Muscle layer of colon (tissue), 2 donors: ENCODE measurements around the gene ARL5B.
A peak's percentile ranks its signal among the peaks of the same experiment; 100 is the strongest.
"Not testable (repeated sequence)": the region's sequence is repeated elsewhere in the genome, so short reads cannot be mapped to it uniquely, and the experiment has no call there.

Experiments used
- H3K27ac ChIP-seq: one replicate; pipeline ENCODE4 v1.7.0; 2013; ENCODE audit warnings: low read depth, mild to moderate bottlenecking, low read length, moderate library complexity
- H3K27me3 ChIP-seq, 2 donors: one replicate each; pipeline ENCODE4 v1.7.0; 2013; ENCODE audit warnings: low read length in 2 of 2, mild to moderate bottlenecking in 2 of 2; ENCODE audit not compliant: insufficient read depth in 2 of 2, control insufficient read depth in 1 of 2
- H3K36me3 ChIP-seq: one replicate; pipeline ENCODE4 v1.7.0; 2013; ENCODE audit warnings: mild to moderate bottlenecking, low read length; ENCODE audit not compliant: insufficient read depth
- H3K4me1 ChIP-seq: one replicate; pipeline ENCODE4 v1.7.0; 2013; ENCODE audit warnings: mild to moderate bottlenecking, low read length; ENCODE audit not compliant: insufficient read depth
- H3K4me3 ChIP-seq, 2 donors: one replicate each; pipeline ENCODE4 v1.7.0; 2013; ENCODE audit warnings: low read length in 2 of 2, low read depth in 1 of 2, mild to moderate bottlenecking in 1 of 2, moderate library complexity in 1 of 2
- H3K9ac ChIP-seq: one replicate; pipeline ENCODE4 v1.7.0; 2013; ENCODE audit warnings: low read length
- H3K9me3 ChIP-seq: one replicate; pipeline ENCODE4 v1.7.0; 2013; ENCODE audit warnings: mild to moderate bottlenecking, low read length
- donor health status: abdominal sarcoma.
- donor health status: Adenocarcinoma of cecum.

The ARL5B gene, protein sequence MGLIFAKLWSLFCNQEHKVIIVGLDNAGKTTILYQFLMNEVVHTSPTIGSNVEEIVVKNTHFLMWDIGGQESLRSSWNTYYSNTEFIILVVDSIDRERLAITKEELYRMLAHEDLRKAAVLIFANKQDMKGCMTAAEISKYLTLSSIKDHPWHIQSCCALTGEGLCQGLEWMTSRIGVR

DNA sequence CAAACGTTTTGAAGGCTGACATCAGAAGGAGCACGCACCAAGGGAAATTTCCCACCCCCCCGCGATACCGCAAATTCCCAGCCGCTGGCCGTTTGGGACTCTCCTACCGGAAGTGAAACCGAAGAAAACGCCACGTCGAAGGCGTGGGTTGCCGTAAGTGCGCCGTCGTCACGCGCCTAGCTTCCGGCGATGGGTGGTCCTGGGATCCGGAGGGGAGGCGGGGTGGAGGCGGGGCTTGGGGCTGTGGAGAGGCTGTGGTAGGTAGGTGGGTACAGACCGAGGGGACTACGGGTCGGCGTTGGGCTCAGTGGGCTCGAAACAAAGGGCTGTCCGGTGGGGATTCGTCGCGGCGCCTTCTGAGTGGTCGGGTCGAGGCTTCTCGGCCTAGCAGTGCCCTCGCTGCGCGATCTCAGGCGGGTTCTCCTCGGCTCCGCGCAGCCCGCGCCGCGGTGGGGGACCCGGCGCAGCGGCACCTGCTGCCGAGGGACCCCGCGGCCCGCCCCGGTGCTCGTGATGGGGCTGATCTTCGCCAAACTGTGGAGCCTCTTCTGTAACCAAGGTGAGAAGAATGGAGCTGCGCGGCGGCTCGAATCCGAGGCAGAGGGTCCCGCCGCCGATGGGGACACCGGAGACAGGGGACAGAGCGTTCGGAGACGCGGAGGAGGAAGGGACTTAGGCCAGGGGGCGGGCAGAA is at the start of gene ARL5B:
ARL5B (plus strand) TSS at position 307 of the 694 bp plus-strand sequence; CDS start at position 514, 207 bp downstream.
- H3K9ac ChIP-seq, result peak within 1 kb of the TSS; percentile 93
- peak within 1 kb of the TSS; percentile 96 for H3K27ac ChIP-seq
- H3K27me3 ChIP-seq, result no peaks in the 10 kb centered on the region

DNA sequence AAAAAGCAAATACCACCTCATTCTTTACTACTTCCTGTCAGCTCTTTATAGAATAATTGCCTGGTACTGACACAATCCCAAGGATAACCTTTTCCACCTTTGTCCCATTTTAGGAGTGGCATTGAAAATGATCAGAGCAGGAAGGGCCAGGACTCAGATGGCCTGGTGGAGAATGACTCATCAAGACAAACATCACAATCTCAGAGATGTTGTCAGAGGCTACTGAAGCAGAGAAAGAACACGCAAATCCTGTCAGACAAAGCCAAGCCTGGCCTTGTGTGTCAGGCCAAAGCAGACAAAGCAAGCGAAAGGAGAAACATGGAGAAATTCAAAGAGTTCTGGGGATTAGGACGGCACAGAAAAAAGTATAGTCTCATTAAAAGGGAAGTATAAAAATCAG is 48.7 kb upstream of the ARL5B start:
- Histone ChIP-seq H3K27me3 (no peaks in the 10 kb centered on the region), H3K9me3 (no peaks in the 10 kb centered on the region), H3K4me1 (no peaks in the 10 kb centered on the region), H3K9ac (no peak overlapping the region), H3K27ac (no peak overlapping the region), H3K36me3 (no peaks in the 10 kb centered on the region), H3K4me3 (no peak overlapping the region)

More for the DNA sequence above, at the start of gene ARL5B:
- Histone ChIP-seq H3K9me3 (no peaks in the 10 kb centered on the region), H3K4me1 (peaks cover 22% of the 10 kb centered on the region), H3K36me3 (no peaks in the 10 kb centered on the region), H3K4me3 (peak within 1 kb of the TSS; percentile 94 to 100)

DNA sequence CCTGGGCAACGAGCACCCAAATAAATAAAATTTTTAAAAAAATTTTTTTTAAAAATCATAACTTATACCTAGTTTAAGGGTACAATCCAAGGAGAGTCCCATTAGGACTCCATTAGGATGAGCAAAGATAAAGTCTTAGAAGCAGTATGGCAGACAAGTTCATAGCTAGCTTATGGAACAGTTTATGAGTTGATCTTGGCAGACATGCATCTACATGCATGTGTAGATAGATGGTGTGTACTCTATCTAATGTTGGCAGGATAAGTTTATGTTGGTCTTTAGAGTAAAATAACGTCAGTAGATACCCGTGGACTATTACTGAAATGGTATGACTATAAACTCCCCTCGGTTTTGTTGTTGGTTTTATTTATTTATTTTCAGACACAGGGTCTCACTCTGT is 48.1 kb upstream of the ARL5B start:
- Histone ChIP-seq H3K9me3 (no peaks in the 10 kb centered on the region), H3K27ac (no peak overlapping the region), H3K4me1 (no peaks in the 10 kb centered on the region), H3K9ac (no peak overlapping the region), H3K4me3 (no peak overlapping the region), H3K27me3 (no peaks in the 10 kb centered on the region), H3K36me3 (no peaks in the 10 kb centered on the region)

DNA sequence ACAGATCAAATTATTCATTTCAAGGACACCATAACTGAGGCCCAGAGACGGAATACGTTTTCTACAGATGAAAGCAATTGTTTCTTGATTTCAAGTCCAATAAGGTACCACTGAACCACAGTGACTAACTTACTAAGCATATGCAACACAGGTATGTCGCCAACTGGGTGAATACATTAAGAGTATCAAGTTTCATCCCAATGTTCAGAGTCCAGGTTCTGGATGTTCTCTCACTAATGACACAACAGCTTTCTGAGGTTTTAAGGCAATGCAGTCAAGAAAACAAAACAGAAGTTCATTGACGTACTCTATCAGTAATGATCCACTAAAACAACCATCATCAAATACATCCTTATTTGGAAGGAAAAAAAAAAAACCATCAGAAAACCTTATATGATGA is 43.6 kb upstream of the ARL5B start:
- no peak overlapping the region for H3K27ac ChIP-seq
- peaks cover 3% of the 10 kb centered on the region for H3K36me3 ChIP-seq
- H3K9me3 ChIP-seq, result no peaks in the 10 kb centered on the region
- no peak overlapping the region for H3K4me3 ChIP-seq
- H3K27me3 ChIP-seq, result no peaks in the 10 kb centered on the region
- H3K4me1 ChIP-seq, result no peaks in the 10 kb centered on the region
- no peak overlapping the region for H3K9ac ChIP-seq

DNA sequence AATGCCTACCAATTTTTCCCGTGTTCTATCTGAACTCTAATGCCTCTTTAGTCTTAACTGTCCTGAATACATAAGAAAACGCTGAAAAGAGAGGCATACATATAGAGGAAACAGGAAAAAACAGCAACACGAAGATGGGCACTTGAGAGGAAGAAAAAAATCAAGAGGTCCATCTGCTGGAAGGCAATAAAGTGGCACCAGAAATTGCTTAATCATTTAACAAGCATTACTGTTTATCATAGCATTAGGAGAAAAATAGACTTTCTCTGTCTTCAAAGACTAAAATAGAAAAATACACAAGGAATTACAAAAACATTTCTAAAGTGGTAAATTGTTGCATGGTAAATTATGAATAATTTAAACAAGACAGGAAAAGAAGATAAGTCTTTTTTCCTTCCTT is 42.9 kb upstream of the ARL5B start:
- Histone ChIP-seq H3K9me3 (no peaks in the 10 kb centered on the region), H3K4me3 (no peak overlapping the region), H3K9ac (no peak overlapping the region), H3K4me1 (no peaks in the 10 kb centered on the region), H3K36me3 (peaks cover 3% of the 10 kb centered on the region), H3K27ac (no peak overlapping the region), H3K27me3 (no peaks in the 10 kb centered on the region)

DNA sequence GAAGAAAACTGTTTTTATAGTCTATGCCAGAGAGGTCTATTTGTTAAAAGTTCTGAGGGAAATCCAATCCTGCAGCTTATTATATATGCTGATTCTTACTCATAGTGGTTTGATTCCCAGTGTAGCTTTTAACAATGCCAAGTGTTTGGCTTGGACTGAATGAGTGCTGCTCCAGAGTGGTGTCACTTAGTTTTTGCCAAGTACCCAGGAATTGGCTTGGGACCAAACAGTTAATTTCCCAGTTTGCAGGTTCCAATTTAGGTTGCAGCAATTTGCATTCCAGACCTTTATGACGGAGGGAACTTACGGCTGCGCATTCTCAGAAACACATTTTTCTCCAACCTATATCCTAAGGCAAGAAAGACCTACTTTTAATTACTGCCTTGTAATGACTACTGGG is 40.2 kb upstream of the ARL5B start:
- H3K27me3 ChIP-seq, result no peaks in the 10 kb centered on the region
- H3K9me3 ChIP-seq, result no peaks in the 10 kb centered on the region
- no peak overlapping the region for H3K9ac ChIP-seq
- no peaks in the 10 kb centered on the region for H3K4me1 ChIP-seq
- no peak overlapping the region for H3K27ac ChIP-seq
- no peak overlapping the region for H3K4me3 ChIP-seq
- H3K36me3 ChIP-seq, result peaks cover 3% of the 10 kb centered on the region

DNA sequence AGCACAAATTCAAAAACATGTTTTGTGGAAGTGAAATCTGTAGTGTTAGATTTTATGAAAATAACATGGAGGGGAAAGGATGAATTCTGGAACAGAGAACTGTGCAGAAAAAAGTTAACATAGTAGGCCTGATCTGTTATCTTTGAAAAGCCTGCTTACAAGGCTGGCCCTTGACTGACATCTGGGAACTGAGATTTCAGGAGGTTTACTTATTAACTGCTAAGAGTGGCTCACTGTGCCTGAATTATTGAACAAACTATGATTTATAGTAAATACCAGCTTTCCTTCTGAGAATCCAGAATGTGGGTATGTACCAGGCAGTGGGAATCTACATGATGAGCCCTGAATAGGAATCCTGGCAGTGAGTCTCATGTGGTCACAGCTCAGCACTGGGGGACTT is 38.4 kb upstream of the ARL5B start:
- H3K9ac ChIP-seq, result no peak overlapping the region
- H3K27ac ChIP-seq, result no peak overlapping the region
- no peaks in the 10 kb centered on the region for H3K4me1 ChIP-seq
- H3K4me3 ChIP-seq, result no peak overlapping the region
- H3K9me3 ChIP-seq, result no peaks in the 10 kb centered on the region
- no peaks in the 10 kb centered on the region for H3K27me3 ChIP-seq
- H3K36me3 ChIP-seq, result peaks cover 3% of the 10 kb centered on the region

DNA sequence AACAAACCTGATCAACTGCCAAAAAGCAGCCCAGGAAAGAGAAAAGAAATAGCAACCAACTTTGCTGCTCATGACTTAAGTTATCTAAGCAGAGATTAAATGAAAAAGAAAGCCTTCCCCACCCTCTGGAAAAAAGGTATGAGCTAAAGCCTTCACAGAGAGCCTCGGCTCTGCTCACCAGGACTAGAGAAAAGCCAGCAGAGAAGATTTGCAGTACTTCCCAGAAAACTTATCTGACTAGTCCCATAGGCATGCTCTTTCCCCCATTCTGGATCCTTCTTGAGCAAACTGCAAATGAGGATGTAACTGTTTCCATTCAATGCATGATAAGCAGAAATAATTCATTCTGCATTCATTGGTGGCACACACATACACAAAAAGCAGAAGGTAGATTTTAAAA is 35.6 kb upstream of the ARL5B start:
- not testable (repeated sequence) for H3K27ac ChIP-seq, H3K27me3 ChIP-seq, H3K4me1 ChIP-seq, H3K36me3 ChIP-seq, H3K4me3 ChIP-seq, H3K9ac ChIP-seq, H3K9me3 ChIP-seq

DNA sequence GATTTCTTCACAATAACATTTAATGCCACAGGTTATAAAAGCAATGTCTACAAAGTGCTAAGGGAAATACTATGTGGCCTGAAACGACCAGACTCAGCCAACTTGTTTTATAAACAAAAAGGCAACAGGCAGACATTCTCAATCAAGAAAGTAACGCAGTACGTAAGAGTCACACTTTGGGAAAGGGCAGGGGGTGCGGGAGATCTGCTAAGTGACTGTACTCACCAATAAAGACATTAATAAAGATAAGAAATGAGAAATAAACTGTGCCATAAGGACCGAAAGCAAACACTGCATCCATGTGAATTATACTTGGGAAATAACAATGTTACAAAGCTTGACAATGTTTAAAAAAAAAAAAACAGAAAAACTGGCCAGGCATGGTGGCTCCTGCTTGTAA is 33.3 kb upstream of the ARL5B start:
- Histone ChIP-seq H3K9ac (no peak overlapping the region), H3K9me3 (no peaks in the 10 kb centered on the region), H3K4me1 (no peaks in the 10 kb centered on the region), H3K27me3 (no peaks in the 10 kb centered on the region), H3K4me3 (no peak overlapping the region), H3K27ac (no peak overlapping the region), H3K36me3 (no peaks in the 10 kb centered on the region)

DNA sequence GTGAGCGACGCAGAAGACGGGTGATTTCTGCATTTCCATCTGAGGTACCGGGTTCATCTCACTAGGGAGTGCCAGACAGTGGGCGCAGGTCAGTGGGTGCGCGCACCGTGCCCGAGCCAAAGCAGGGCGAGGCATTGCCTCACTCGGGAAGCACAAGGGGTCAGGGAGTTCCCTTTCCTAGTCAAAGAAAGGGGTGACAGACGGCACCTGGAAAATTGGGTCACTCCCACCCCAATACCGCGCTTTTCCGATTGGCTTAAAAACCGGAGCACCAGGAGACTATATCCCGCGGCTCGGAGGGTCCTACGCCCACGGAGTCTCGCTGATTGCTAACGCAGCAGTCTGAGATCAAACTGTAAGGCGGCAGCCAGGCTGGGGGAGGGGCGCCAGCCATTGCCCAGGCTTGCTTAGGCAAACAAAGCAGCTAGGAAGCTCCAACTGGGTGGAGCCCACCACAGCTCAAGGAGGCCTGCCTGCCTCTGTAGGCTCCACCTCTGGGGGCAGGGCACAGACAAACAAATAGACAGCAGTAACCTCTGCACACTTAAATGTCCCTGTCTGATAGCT is 31.7 kb upstream of the ARL5B start:
- not testable (repeated sequence) for H3K27me3 ChIP-seq, H3K9me3 ChIP-seq, H3K27ac ChIP-seq, H3K36me3 ChIP-seq, H3K4me1 ChIP-seq, H3K9ac ChIP-seq
- peak overlapping the region in 1 of 2 donors; percentile 68 for H3K4me3 ChIP-seq

DNA sequence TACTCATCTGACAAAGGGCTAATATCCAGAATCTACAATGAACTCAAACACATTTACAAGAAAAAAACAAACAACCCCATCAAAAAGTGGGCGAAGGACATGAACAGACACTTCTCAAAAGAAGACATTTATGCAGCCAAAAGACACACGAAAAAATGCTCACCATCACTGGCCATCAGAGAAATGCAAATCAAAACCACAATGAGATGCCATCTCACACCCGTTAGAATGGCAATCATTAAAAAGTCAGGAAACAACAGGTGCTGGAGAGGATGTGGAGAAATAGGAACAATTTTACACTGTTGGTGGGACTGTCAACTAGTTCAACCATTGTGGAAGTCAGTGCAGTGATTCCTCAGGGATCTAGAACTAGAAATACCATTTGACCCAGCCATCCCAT is 26.7 kb upstream of the ARL5B start:
- H3K27me3 ChIP-seq, H3K4me3 ChIP-seq, H3K36me3 ChIP-seq, H3K27ac ChIP-seq, H3K9ac ChIP-seq, H3K9me3 ChIP-seq, H3K4me1 ChIP-seq: not testable (repeated sequence)

DNA sequence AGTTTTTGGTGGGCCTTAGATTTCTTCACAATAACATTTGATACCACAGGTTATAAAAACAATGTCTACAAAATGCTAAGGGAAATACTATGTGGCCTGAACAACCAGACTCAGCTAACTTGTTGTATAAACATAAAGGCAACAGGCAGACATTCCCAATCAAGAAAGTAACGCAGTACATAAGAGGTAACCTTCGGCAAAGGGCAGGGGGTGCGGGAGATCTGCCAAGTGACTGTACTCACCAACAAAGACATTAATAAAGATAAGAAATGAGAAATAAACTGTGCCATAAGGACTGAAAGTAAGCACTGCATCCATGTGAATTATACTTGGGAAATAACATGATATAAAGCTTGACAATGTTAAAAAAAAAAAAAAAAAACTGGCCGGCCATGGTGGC is 23.2 kb upstream of the ARL5B start:
- no peaks in the 10 kb centered on the region for H3K27me3 ChIP-seq
- H3K9me3 ChIP-seq, result no peaks in the 10 kb centered on the region
- no peak overlapping the region for H3K4me3 ChIP-seq
- no peak overlapping the region for H3K9ac ChIP-seq
- H3K36me3 ChIP-seq, result no peaks in the 10 kb centered on the region
- H3K27ac ChIP-seq, result no peak overlapping the region
- H3K4me1 ChIP-seq, result no peaks in the 10 kb centered on the region
